Activated B cell treated with CpG ODN at 0.5 μM for 24 hours (primary cell): ENCODE data around the gene UBE2K. TPM values are rescaled to one million over a fixed set of nuclear protein-coding genes. Genes with fewer than 3 reads are reported as not detected.
"Not testable (repeated sequence)": the region's sequence is repeated elsewhere in the genome, so short reads cannot be mapped to it uniquely, and the experiment has no call there.

Source experiments
- ATAC-seq: fragments of 200-7000 bp; cut with Tn5 transposase; one replicate; pipeline ENCODE4 v1.10.0; 2021; ENCODE audit warnings: low read depth, mild to moderate bottlenecking, moderate library complexity
- CTCF ChIA-PET: fragments of 350-600 bp; sonication (Branson Sonifier 250); formaldehyde crosslinking; loops from one replicate; lab custom pipeline; 2021; ENCODE audit warnings: antibody characterized with exemption; lab: Charles Lee
- POLR2A ChIA-PET: fragments of 350-600 bp; sonication (Branson Sonifier 250); formaldehyde crosslinking; loops from one replicate; lab custom pipeline; 2021; ENCODE audit warnings: antibody characterized with exemption; lab: Charles Lee
- DNase-seq: peaks from one replicate; pipeline ENCODE4 v3.0.0; 2022
- H3K27ac Mint-ChIP-seq: one replicate; pipeline ENCODE4 v1.8.0; 2020; ENCODE audit warnings: mixed read lengths
- H3K27me3 Mint-ChIP-seq: one replicate; pipeline ENCODE4 v1.8.0; 2021; ENCODE audit warnings: mixed read lengths
- H3K36me3 Mint-ChIP-seq: one replicate; pipeline ENCODE4 v1.8.0; 2021; ENCODE audit warnings: low read depth, mixed read lengths
- H3K4me1 Mint-ChIP-seq: one replicate; pipeline ENCODE4 v1.8.0; 2021; ENCODE audit warnings: mixed read lengths
- H3K4me3 Mint-ChIP-seq: one replicate; pipeline ENCODE4 v1.8.0; 2020; ENCODE audit warnings: mild to moderate bottlenecking, mixed read lengths
- H3K9me3 Mint-ChIP-seq: one replicate; pipeline ENCODE4 v1.8.0; 2020; ENCODE audit warnings: mixed read lengths
- CTCF ChIP-seq: fragments of 200-600 bp; IDR thresholded peaks from one replicate; pipeline ENCODE4 v1.8.0; 2022; ENCODE audit warnings: antibody characterized with exemption, mild to moderate bottlenecking
- intact Hi-C: fragments of 100-400 bp; cut with micrococcal nuclease; formaldehyde crosslinking; loops from one replicate; pipeline ENCODE4 v1.15.1; 2024
- total RNA-seq: library from RNA; stranded (reverse); gene quantifications from 2 replicates; pipeline ENCODE4 v1.2.3, GENCODE V29; 2022

UBE2K gene
- total RNA-seq, 1 donor from 2014 or later: 54.4 TPM

DNA sequence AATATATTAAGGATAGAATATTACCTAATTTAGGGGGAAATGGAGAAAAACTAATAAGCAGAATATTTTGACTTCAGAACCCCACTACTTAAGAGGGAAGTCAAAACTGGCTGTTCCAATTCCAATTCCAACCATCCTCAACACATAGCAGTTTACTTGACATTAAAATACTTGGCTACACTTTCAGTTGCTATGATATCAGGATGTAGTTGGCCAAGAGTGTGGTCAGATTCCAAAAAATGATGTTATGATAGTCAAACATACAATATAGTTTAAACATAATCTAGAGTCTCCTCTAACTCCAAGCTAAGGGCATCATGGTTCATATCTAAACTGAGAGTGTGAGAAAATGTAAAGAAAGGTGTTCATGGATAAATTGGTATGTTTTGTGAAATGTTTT, 42.7 kb upstream of the UBE2K start:
- Mint-ChIP-seq H3K27me3 (no peaks in the 10 kb centered on the region), H3K36me3 (no peaks in the 10 kb centered on the region), H3K4me1 (peaks cover 51% of the 10 kb centered on the region), H3K4me3 (no peak overlapping the region), H3K27ac (no peak overlapping the region), H3K9me3 (no peaks in the 10 kb centered on the region)
- ChIA-PET CTCF (no interaction called here), POLR2A (interaction anchor here (0.6 to 3.4 kb wide), 3 partner anchors 9 to 16 kb away, joined by 3 to 56 read pairs (median 10); partner anchors contain the start of gene SMIM14)
- intact Hi-C loops: no loop called here
- no peak for TF ChIP-seq CTCF
- ATAC-seq (no peak), DNase-seq (no peak)

DNA sequence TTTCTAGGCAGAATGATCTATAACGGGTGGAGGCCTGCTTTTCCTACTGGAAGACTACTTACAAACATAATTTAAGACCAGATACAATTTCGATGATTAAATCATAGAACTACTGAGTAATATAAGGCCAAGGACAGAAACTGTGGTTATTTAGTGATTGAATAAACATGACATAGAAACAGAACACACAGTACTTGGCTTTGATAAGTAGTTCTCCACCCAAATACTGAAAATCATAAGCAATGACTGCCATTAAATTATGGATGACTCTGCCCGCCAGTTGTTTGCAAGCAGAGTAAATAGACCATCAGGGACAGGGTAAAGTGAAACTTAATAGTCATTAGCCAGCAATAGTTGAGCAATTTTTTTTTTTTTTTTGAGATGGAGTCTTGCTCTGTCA, 42.1 kb upstream of the UBE2K start:
- no peaks in the 10 kb centered on the region for H3K9me3 Mint-ChIP-seq
- no peak for DNase-seq
- H3K4me1 Mint-ChIP-seq: peaks cover 47% of the 10 kb centered on the region
- no peaks in the 10 kb centered on the region for H3K36me3 Mint-ChIP-seq
- no peak for ATAC-seq
- no peak for TF ChIP-seq CTCF
- no peaks in the 10 kb centered on the region for H3K27me3 Mint-ChIP-seq
- CTCF ChIA-PET: interaction anchor here (3.7 kb wide), 1 partner anchor 187 kb away, joined by 20 read pairs; no protein-coding TSS in a partner anchor
- H3K4me3 Mint-ChIP-seq: no peak overlapping the region
- POLR2A ChIA-PET: interaction anchor here (2.0 to 3.4 kb wide), 3 partner anchors 17 to 30 kb away, joined by 10 to 56 read pairs (median 14); partner anchors contain the start of gene SMIM14
- H3K27ac Mint-ChIP-seq: no peak overlapping the region
- intact Hi-C loops: no loop called here

- DNase-seq, H3K9me3 Mint-ChIP-seq, H3K27me3 Mint-ChIP-seq, H3K36me3 Mint-ChIP-seq, ATAC-seq, H3K4me3 Mint-ChIP-seq: not testable (repeated sequence)
- CTCF ChIA-PET: interaction anchor here (3.7 kb wide), 1 partner anchor 187 kb away, joined by 20 read pairs; no protein-coding TSS in a partner anchor
- POLR2A ChIA-PET: interaction anchor here (0.7 to 3.4 kb wide), 5 partner anchors 18 to 417 kb away, joined by 3 to 56 read pairs (median 10); partner anchors contain the start of gene SMIM14
- peak overlapping the region; percentile 81 for H3K27ac Mint-ChIP-seq
- H3K4me1 Mint-ChIP-seq: peaks cover 40% of the 10 kb centered on the region
- intact Hi-C loops: loop anchor here (1.0 kb wide), 4 partner anchors 17 to 129 kb away; partner anchors contain the start of gene UGDH
Observed at GRCh38 chr4:39656638-39657037, 41.3 kb upstream of the UBE2K start.

DNA sequence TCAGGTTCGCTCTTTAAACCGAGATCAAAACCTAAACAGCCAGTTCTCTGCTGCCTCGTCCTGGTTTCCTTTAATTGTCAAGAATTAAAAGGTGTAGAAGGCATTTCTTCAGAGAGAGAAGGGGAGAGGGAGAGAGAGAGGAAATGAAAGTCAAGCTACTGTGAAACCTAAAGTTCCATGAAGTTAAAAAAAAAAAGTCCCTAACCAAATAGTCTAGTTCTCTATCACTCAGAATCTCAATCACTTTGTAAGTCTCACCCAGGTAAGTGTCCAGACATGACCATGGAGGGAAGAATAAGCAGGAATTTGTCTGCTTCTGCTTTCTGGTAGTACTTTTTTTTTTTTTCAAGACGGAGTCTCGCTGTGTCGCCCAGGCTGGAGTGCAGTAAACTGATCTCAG, 40.5 kb upstream of the UBE2K start:
- TF ChIP-seq CTCF: no peak
- POLR2A ChIA-PET: interaction anchor here (0.7 to 3.4 kb wide), 7 partner anchors 18 to 534 kb away, joined by 3 to 56 read pairs (median 10); partner anchors contain the start of genes SMIM14 and UGDH
- Mint-ChIP-seq H3K36me3 (no peaks in the 10 kb centered on the region), H3K4me3 (peak overlapping the region; percentile 71), H3K27me3 (no peaks in the 10 kb centered on the region), H3K9me3 (no peaks in the 10 kb centered on the region), H3K4me1 (peaks cover 35% of the 10 kb centered on the region), H3K27ac (peak overlapping the region; percentile 81)
- DNase-seq (no peak), ATAC-seq (peak; percentile 91)
- CTCF ChIA-PET: interaction anchor here (3.7 kb wide), 1 partner anchor 188 kb away, joined by 20 read pairs; no protein-coding TSS in a partner anchor
- intact Hi-C loops: loop anchor here (1.0 kb wide), 4 partner anchors 18 to 130 kb away; partner anchors contain the start of gene UGDH

DNA sequence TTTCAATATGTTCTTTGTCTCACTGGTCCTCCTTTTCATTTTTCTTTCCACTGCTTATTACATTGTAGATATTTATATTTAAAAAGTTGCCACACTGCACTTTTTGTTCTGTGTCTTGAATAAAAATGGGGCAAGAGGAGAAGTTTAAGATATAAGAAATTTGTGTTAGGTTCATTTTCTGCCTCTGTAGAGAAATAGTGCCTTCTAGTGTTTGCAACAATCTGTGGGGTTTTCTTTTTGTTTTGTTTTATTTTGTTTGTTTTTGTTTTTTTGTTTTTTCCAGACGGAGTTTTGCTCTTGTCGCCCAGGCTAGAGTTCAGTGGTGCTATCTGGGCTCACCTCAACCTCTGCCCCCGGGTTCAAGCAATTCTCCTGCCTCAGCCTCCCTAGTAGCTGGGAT, 39.2 kb upstream of the UBE2K start:
- no peak overlapping the region for H3K4me3 Mint-ChIP-seq

More for the DNA sequence above, 39.2 kb upstream of the UBE2K start:
- ChIA-PET POLR2A (interaction anchor here (1.1 to 3.4 kb wide), 3 partner anchors 20 to 189 kb away, joined by 4 to 56 read pairs (median 12); partner anchors contain the start of genes SMIM14 and UGDH), CTCF (interaction anchor here (3.7 kb wide), 1 partner anchor 189 kb away, joined by 20 read pairs; no protein-coding TSS in a partner anchor)
- intact Hi-C loops: loop anchor here (1.0 kb wide), 1 partner anchor 189 kb away; no protein-coding TSS in a partner anchor
- ATAC-seq: no peak
- no peak for TF ChIP-seq CTCF
- Mint-ChIP-seq H3K9me3 (no peaks in the 10 kb centered on the region), H3K27ac (no peak overlapping the region), H3K36me3 (no peaks in the 10 kb centered on the region), H3K4me1 (peaks cover 33% of the 10 kb centered on the region), H3K27me3 (no peaks in the 10 kb centered on the region)
- DNase-seq: no peak
